GM19025 (cell line): ENCODE data around the gene TMEM38A.

ENCODE experiments used
- ATAC-seq: cut with Tn5 transposase; IDR thresholded peaks from one replicate; pipeline ENCODE4 v1.9.1; 2021; ENCODE audit warnings: mild to moderate bottlenecking, low read depth, moderate library complexity; ENCODE audit not compliant: unreplicated experiment

Gene TMEM38A, protein sequence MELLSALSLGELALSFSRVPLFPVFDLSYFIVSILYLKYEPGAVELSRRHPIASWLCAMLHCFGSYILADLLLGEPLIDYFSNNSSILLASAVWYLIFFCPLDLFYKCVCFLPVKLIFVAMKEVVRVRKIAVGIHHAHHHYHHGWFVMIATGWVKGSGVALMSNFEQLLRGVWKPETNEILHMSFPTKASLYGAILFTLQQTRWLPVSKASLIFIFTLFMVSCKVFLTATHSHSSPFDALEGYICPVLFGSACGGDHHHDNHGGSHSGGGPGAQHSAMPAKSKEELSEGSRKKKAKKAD

DNA sequence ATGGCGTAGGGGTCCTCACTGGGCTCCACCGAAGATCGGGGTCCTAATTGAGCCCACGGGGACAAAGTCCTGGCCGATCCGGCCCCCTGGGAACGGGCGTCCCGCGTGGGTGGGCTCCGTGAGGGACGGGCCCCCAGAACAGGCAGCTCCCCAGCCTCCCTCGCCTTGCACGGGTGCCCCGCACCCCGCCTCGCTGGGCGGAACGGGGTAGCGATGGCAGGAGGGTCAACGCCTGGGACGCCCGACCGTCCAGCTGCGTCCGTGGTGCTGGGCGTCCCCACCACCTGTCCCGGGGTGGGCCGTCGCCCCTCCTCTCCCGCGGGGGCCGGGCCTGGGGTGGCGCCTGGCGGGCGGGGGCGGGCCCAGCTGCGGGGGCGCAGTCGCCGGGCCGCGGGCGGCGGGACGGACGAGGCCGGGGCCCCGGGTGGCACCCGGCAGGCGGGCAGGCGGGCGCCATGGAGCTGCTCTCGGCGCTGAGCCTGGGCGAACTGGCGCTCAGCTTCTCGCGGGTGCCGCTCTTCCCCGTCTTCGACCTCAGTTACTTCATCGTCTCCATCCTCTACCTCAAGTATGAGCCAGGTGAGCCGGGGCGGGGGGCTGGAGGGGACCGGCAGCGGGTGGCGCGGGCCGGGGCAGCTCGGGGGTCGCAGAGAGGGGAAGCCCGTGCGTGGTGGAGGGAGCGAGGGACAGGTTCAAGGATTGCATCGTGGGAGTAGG lies at the start of gene TMEM38A:
TMEM38A (plus strand) TSS at position 377 of the 717 bp plus-strand sequence; CDS start at position 456, 79 bp downstream.
- no peak for ATAC-seq

DNA sequence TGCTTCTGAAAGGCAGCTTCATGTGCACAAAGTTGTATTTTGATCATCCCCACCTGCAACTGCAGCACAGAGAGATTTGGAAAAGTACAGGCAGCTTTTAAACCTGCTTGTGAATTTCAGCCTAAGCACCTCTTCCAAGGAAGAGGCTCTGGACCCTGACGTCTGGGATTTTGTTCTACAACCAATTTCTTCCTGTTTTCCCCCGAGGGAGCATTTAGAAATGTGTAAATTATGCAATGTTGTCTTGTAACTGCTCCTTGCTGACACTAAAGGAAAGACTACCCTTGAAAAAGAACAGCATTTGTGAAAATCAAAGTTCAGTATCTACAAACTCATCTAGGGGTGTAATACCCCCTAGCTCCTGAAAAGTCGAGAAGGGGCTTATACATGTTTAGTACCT lies 48.3 kb upstream of the TMEM38A start:
- ATAC-seq: no peak

DNA sequence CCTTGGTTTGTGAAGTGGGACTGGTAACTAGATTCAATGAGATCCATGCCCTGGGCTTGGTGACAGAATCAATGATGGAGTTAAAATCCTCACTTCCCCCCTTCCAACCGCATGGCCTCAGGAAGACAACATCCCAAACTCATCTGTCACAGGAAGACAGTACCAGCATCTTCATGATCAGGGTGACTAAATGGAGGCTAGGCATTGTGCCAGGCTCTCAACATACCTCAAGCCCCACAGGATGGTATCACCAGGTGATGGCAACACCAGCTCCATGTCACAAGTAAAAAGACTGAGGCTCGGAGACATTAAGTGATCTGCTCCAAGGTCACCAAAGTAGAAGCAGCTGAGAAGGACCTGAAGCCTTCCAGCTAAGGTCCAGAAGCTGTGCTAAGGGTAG lies 47.1 kb upstream of the TMEM38A start:
- no peak for ATAC-seq

DNA sequence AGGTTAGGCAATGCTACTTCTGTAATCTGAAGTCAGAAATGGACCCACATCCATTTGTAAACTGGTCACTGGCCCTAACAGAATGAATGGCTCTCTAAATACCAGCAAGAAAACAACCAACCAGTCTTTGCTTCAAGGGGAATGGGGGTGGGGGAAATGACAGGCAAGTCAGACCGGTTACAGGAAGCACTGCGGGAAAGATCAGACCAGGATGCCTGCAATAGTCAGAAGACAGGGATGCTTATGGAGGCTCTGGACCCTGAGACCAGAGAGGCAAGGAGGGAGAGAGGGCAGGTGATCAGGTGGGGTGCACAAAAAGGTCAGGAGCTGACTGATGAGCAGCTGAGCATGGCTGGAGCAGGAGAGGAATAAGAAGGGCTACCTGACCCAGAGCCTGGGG lies 46.0 kb upstream of the TMEM38A start:
- no peak for ATAC-seq

DNA sequence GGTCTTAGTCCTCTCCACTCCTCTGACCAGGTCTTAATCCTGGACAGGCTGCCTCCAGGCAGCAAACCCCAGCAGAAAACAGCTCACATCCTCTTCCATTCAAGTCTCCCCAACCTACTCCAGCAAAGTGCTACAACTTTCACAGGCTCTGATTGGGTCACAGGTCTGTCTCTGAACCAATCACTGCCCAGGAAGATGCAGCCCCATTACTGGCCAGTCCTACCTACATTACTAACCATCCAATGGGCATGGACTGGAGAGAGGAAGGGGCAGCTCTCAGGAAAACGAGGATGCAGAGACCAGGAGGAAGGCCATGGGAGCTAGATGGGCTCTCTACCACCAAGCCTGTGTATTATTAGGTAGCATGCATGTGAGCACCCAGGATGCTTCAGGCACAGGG lies 45.1 kb upstream of the TMEM38A start:
- ATAC-seq: no peak

DNA sequence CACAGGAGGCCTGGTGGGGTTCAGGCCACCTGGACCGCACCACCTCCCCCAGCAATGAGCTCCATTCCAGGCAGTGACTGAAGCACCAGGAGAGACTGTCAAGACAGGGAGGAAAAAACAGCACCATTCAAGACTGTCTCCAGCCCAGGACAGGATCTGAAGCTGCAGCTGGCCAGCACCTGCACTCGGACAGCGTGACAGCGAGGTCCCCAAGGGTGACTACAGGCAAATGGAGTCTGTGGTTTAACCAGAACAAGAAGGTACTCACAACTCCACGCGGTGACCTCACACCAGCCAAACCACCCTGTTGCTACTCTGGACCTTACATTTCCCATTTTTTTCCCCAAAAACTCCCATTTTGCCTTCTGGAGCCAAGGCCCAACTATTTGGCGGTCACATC lies 42.7 kb upstream of the TMEM38A start:
- no peak for ATAC-seq

DNA sequence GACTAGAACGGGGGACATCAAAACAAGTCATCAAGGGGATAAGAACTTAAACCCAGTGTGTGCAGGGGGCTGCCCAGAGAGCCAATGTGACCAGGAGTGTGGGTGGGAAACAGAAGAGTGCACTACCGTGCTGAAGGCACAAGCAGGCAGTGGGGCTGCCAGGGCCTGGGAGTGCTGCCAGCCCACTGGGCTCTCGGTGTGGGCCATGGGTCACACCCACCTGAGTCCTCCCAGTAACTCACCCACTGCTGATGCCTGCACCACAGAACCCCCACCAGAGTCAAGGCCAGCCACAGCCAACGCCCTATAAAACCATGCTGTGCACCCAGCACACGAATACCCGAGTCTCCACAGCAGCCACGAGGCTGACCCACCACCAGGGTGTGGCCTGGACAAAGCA lies 41.5 kb upstream of the TMEM38A start:
- ATAC-seq: no peak

DNA sequence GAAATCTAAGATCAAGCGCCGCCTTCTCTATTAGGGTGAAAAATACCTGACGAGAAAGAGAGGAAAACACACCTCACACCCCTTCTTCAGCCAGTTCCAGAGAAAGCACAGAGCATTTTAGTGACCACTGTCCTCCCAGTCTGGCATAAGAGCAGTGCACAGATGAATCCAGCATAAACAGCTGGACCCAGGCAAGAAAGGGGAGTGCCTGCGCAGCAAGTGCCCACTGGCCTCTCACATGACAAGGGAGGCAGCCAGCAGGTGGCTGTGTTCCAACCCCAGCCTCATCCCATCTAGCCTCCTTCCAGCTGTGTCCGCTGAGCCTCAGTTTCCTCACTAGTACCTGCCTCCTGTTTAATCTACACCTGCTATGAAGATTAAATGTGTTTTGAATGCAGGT lies 40.9 kb upstream of the TMEM38A start:
- no peak for ATAC-seq

DNA sequence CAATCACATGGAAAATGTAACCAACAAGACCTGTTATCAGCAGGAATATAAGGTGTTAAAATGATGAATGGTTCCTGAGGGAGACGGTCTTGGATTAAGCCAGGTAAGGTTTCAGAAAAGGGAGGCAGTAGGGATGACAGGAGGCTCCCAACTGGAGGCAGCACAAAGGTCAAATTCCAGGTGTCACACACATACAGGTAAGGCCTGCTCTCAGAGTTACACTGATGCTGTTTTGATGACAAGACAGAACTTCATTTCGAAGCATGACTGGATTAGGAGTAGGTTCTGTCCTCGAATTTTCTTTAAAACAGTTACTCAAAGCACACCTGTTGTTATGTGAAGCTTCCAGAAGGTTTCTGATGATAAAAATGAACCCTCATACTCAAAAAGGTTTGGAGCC lies 40.4 kb upstream of the TMEM38A start:
- no peak for ATAC-seq

DNA sequence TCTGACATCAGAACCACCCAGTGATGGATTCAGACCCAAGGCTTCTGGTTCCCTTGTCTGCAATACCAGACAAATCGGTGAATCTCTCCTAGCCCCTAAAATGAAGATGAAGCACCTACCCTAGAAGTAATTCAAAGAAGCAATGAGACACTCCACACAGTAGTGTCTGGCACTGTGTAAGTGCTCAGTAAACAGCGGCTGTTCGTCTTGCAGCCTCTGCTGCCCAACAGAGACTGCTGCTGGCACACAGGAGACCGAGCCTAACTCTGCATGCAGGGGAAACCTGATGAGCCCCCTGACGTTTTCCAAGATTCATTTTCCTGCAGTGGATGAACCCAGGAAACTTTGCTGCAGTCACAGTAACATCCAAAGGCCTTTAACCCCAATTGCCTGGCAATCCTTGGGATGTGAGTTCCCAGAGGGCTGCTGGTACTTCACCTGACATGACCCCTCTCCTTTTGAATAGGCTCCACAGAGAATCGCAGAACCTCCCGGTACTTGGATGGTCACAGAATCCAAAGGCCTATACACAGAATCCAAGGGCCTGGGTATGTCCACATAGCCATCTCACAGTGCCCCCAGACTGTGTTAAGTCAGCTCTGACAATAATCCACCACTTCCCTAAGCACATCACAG lies 39.7 kb upstream of the TMEM38A start:
- ATAC-seq: no peak

DNA sequence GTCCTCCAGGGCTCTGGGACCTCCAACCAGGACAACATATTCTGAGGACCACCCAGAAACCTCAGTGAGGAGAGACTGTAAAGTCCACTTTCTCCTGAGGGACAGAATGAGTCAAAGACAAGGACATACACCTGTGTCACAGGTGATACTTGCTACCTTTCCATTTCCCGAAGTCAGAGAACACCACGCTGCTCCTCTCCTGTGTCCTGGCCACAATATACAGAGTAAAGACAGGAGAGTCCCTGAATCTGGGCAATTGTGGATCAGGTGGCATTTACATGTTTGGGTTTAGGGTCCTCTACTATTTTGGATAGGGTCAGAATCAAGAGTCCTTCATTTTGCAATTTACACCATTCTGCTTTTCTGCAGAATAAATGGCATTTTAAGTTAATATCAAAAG lies 37.9 kb upstream of the TMEM38A start:
- no peak for ATAC-seq

DNA sequence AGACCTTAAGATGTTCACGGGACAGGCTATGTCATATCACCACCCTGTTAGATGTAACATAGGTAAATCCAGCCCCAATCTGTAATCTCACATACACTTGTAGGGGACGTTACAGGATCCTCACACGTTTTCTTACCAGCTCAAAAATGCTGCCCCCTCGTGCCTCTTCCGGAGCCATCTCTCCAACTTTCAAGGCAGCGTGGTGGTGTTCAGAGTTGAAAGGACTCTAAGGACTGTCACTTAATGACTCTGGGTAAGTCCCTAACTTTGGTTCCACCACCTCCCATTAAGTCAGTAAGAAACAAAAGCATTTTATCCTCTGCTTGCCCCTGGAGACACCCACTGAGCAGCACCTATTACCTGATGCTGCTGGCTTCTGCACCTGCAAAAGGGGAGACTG lies 37.4 kb upstream of the TMEM38A start:
- ATAC-seq: no peak

DNA sequence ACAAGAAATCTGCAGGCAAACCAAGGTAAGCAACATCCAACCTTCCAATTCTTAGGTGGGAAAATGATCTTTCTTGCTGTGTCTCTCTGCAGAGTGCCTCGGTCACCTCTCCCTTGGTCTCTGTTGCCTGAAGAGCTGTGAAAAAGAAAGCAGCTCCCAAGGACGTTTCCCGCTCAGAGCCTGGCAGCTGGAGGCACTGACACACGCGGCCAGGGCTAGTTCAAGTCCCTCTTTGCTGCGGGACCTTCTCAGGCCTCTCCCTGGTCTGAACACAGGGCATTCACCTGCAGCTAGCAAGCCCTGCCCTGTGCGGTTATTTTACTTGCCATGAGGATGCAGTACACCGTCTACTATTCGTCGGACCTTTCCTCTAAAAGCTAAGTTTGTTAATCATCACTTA lies 36.7 kb upstream of the TMEM38A start:
- no peak for ATAC-seq

DNA sequence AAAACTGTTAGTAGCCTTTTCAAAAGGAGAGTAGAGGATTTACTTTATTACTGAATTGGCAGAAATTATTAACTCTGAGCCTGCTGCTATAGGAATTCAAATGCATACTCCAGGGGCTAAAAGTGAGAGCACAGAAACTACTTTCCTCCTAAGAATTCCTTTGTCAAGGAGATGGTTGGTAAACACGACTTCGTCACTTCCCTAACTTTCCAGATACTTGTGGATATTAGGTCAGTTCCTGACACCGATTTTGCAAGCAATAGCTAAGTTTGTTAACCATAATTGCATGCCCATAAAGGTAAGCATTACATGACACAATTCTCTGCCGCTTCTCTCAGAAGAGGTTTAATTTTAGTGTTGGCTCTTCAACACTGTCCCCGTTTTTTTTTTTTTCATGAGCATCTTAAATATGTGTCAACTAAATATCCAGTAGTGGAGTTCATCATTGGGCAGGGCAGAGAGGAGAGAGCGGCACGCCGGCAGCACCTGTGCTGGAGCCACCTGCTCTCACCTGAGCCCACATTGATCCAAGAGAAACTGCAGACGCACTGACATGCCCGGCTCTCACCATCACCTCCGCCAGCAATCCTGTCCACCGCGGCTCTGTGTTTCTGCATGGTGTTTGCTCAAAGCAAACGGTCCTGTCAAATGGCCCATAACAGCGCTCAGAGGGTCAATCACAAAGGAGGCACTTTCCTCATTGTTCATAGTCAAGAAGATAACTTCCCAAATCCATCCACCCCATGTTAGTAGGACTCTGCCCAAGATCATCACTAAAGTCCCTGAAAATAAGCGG lies 35.6 kb upstream of the TMEM38A start:
- no peak for ATAC-seq

DNA sequence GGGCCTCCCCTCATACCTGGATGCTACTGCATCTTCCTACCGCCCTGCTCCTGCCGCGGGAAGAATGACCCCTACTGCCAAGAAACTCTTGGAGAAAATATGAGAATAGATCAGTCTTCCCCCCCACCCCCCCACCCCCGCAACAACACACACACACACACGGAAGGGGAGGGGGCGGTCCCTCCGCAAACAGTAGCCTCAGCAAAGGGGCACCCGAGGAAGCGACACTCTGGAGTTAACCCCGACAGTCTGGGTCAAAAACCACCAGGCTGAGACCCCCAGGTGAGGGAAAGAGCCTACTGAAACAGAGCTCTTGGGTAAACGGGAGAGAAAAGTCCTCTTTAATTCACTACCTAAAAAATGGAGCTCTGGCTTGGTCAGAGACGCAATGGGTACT lies 34.1 kb upstream of the TMEM38A start:
- ATAC-seq: no peak

DNA sequence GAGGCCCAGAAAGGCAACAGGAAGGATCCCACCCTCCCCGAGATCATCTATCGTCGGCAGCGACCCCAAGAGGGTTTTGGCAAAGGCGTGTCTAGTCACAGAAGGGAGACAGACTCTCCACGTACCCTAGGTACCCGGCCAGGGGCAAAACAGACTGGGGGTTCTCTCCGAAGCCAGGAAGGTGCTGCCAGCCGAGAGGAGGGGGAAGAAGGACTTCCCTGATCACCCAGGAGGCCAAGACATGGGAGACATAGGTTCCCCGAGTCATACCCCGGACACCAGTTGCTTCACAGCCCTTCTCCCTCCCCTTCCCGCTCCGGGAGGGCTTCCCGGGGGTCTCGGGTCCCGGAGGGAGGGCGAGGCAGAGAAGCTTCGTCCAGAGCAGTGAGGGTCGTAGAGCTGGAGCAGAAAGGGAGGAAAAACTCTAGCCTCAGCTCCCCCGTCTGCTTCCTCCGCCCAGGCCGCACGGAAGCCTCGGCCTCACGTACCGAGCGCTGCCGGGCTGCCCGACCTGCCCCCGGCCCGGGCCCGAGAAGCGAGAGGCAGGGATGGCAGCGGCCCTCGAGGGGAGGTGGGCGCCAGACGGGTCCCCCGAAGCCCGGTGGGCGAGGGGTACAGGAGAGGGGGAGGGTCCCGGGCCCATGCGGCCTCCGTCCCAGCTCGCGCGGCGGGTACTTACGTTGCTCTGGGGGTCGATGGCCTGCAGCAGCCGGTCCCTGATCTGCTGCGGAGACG lies 33.6 kb upstream of the TMEM38A start:
- no peak for ATAC-seq

DNA sequence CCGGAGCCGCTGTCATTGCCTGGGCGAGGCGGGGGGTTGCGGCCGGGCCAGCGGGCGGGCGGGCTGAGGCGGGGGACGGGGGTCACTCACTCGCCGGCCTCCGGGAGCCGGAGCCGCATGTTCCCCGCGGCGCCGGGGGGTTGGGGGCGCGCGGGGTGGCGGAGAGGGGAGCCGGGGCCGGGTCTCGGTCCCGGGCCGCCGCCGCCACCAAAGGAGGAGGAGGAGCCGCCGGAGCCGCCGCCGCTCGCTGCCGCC lies 33.1 kb upstream of the TMEM38A start:
- ATAC-seq: no peak

DNA sequence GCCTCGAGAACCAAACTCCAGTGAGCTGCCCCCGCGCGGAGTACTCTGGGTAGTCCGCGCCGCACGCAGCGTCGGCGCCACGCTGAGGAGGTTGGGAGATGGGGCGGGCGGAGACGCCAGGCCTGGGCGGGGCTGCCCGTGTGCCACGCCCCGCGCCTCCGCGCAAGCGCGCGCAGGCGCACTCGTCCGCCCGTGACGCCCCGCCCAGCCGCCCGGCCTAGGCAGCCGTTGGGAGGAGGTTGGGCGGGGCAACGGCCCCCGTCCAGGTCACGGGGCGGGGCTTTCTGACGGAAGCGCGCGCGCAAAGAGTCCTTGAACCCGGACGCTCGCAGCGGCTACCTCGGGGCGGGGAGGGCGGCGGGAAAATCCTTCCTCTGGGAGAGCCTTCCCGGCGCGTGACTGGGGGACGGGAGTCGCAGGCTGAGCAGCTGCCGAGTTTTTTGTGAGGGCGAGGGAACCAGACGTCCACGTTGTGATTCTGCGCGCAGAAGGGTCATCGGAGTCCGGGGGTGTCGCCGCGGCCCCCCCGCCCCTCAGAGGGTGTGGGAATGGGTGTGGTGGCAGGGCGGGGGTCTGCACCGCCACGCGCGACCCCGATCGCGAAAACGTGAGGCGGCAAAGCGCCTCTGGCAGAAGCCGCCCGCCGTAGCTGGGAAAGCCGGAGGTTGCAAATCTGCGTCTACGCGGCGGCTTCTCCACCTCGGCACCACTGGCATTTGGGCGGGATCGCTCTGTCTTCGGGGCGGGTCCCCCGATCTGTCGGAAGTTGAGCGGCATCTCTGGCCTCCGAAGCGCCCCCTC lies 32.6 kb upstream of the TMEM38A start, which contains the start of gene MED26:
MED26 (minus strand) TSS at position 22 of the 801 bp plus-strand sequence. CDS start 261 bp downstream, outside the sequence.
- peak; percentile 84 for ATAC-seq

DNA sequence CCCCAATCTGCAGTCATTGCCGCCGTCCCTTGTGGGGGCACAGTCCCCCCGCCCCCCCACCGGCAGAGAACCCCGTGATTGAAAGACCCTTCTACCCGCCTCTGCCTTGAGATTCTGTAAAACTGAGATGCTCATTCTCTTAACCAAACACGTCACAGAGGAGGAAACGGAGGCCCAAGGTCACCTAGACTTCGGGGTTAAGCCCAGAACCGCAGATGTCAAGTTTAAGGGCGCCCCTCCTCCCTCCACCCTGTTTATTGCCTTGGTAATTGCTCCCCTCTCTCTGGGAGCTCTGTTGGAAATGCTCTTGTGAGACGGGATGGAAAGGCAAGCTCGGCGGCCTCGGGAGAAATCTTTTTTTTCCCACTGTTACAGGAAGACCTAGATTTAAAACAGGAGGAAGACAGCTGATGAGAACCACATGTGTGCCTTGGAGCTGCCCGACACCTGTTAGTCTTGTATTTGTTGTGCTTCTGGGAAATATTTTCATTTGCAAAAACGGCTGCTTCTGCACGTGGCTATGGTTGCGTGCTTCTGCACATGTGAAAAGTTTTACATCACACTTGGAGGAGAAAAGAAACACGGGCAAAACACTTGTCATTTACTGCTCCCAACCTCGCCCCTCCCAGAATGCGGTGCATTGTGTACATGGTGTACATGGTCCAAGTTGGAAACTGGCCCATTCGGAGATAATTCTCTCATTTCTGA lies 31.8 kb upstream of the TMEM38A start:
- no peak for ATAC-seq
